Activated T-helper 1 cell treated with Interleukin-2 at 50 U/mL for 16 hours (primary cell): ENCODE data around the gene NOP14.
"Not testable (repeated sequence)": the region's sequence is repeated elsewhere in the genome, so short reads cannot be mapped to it uniquely, and the experiment has no call there.

Experiments
- DNase-seq: peaks from one replicate; pipeline ENCODE4 v3.0.0-alpha.2; 2020; ENCODE audit warnings: low read depth

Gene NOP14

DNA sequence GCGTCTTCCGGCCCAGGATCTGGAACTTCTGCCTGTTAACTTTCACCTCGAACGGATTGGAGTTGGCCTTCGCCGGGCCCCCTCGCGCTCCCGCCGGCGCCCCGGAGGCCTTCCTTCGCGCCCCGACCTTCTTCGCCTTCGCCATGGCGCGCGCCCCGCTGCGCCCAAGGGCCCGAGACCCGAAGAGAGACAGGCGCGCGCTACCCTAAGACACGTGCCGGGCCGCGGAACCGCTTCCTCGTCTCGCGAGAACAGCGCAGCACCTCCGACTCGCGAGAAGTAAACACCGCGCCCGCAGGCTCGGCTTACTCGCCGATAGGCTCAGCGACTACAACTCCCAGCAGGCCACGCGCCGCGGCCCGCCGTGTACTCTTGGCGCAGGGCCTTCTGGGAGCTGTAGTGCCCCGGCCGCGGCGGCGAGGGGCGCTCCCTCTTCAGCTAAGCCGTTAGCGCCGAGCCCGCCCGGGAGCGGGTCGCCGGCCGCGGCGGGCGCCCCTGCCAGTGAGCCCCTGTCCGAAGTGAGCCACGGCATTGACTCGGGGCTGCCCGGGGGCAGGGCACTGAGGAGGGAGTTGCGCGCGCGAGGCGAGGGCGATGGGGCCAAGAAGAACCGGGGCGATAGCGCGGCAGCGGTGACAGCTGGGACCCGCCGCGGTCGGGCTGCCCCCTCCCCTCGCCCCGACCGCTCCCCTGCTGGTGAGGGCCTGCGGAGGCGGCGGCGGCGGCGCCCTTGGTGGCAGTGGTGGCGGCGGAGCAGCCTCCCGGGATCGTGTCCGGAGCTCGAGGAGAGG, at the start of gene NOP14, which contains the start of gene GRK4:
TSS of gene NOP14 (minus strand) at position 232 of the 791 bp plus-strand sequence. CDS start at position 145, 87 bp downstream.
TSS of gene GRK4 (plus strand) at position 397 of the 791 bp plus-strand sequence. CDS start 500 bp downstream, outside the sequence.
- peak; percentile 94 for DNase-seq

DNA sequence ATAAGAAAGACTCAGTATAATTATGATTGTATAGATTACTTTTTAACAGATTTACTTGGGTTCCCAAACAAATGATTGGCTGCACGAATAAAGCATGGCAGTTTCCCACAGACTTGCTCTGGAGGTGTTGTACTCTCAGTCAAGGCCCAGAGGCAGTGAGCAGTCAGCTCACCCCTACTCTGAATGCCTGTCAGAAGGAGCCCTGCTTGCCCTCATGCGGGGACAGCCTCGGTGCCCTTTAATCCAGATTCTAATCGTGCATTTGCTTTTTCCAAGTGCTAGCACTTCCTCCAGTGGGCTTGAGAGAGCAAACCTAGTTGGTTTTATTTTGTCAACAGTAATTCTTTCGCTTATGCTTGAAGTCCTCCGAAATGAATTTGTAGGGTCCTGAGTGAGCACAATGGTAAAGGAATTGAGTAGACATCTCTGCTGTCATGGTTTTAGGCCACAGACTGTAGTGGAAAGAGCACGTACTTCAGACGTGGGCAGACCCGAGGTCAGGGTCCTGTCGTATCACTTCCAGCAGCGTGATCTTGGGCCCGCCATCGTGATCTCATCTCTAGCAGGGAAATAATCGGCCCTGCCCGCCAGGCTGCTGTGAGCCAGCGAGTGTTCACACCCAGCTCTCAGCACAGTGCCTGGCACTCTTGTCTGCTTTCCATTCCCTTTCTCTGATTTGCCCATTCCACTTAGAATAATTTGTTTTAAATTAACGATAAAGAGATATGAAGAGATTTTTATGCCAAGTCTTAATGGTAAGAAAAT, 48.4 kb upstream of the NOP14 start:
- no peak for DNase-seq

DNA sequence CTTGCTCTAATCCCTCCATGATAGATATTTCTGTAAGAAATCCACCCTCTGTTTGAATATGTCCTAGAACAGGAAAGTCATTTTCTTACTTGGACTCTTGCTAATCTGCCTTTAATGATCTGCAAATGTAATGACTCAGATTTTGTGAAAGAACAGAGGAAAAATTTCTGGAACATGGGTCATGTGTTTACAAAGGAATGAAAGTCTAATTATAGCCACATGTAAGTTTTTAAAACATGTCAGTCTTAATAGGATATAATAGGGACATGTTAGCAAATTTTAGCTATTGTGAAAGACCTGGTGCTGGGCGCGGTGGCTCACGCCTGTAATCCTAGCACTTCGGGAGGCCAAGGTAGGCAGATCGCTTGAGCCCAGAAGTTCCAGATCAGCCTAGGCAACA, 47.8 kb upstream of the NOP14 start:
- DNase-seq = no peak

DNA sequence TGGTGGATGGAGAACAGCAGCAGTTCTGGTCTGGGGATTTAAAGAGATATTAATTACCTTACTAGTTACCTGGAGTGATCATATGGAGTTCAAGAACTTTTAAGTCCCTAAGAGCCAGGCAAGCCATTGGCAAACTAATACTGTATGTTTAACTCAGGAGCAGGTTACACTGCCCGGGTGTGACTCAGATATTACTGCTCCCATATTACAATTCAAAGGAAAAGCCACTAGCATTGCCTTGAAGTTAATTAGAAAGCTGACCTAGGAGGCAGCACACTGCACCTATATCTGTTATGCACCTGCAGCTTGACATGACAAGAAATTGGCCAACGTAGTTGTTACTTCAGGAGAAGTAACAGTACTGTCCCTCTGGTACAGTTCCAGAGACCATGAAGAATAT, 47.4 kb upstream of the NOP14 start:
- no peak for DNase-seq

DNA sequence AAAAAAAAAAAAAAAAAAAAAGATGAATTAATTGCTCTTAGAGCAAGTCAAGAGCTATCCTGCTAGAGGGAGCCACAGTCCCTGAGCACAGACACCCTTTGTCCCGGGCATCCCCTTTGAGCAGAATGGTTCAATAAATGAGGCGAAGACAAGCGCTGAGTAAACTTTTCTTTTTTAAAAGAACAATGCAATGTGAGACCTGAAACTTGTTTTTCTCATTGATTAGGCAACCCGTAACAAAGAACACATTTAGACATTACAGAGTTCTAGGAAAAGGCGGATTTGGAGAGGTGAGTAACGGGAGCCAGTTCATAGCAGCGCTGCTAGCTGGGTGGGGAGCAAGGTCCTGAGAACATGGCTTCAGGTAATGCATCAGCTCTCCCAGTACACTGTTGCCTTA, 46.2 kb upstream of the NOP14 start:
- DNase-seq = no peak

DNA sequence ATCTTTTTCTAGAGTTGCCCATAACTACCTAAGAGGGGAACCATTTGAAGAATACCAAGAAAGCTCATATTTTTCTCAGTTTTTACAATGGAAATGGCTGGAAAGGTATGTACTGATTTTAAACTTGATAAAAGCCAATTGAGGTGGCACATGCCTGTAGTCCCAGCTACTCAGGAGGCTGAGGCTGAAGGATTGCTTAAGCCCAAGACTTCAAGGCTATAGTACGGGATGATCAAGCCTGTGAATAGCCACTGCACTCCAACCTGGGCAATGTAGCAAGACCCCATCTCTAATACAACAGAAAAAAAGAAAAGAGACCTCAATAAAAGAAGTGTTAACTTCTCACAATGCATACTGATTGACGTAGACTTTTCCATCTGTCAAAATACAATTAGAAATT, 44.5 kb upstream of the NOP14 start:
- no peak for DNase-seq

DNA sequence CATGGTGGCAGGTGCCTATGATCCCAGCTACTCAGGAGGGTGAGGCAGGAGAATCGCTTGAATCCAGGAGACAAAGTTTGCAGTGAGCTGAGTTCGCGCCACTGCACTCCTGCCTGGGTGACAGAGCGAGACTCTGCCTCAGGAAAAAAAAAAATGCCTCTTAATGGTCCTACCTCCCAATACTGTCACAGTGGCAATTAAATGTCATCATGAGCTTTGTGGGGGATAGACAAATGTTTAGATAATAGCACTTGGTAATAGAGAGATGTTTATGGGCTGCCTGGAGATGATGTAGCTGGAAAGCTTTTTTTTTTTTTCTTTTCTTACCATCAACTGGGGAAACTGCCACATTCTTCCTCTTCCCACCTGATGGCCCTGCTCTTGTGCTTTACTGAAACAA, 33.2 kb upstream of the NOP14 start:
- no peak for DNase-seq

DNA sequence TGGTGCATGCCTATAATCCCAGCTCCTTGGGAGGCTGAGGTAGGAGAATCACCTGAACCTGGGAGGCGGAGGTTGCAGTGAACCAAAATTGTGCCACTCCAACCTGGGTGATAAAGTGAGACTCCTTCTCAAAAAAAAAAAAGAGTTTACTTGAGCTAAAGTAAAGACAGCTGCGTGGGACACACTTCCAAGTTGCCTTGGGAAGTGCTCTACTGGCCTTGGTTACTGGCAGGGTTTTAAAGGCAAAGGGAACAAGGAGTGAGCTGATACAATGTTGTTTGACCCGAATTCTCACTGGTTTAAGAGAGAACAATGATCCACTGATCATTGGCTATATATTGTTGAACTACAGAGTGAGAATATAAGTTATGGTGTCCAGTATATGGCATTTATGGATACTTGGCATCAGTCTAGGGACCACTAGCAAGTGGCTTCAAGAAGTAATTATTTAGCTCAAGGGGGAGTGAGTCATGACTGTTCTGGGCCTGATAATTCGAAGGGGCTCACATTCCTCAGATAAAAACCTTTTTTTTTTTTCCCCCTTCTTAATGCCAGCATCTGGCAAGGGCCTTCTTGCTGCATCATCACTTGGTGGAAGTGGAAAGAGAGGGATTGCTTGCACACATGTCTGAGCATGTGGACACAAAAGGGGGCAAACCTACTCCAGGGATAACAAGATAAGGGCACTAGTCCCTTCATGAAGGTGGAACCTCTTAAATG, 32.5 kb upstream of the NOP14 start:
- DNase-seq = no peak

DNA sequence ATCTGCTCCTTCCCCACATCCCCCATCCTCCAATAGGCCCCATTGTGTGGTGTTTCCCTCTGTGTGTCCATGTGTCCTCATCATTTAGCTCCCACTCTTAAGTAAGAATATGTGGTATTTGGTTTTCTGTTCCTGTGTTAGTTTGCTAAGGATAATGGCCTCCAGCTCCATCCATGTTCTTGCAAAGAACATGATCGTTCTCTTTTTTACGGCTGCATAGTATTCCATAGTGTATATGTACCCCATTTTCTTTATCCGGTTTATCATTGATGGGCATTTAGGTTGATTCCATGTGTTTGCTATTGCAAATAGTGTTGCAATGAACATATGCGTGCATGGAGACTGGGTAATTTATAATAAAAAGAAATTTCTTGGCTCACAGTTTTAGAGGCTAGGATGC, 31.7 kb upstream of the NOP14 start:
- no peak for DNase-seq

DNA sequence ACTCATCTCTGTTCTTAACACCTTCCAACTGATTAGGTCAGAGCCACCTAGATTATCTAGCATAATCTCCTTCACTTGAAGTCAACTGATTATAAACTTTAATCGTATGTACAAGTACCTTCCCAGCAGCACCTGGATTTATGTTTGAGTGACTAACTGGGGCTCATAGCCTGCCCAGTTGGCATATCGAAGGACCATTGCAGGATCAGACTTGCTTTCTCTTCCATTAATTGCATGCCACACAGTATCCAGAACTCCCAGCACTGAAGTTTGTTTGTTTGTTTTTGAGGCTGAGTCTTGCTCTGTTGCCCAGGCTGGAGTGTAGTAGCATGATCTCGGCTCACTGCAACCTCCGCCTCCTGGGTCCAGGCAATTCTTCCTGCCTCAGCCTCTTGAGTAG, 28.0 kb upstream of the NOP14 start:
- no peak for DNase-seq

DNA sequence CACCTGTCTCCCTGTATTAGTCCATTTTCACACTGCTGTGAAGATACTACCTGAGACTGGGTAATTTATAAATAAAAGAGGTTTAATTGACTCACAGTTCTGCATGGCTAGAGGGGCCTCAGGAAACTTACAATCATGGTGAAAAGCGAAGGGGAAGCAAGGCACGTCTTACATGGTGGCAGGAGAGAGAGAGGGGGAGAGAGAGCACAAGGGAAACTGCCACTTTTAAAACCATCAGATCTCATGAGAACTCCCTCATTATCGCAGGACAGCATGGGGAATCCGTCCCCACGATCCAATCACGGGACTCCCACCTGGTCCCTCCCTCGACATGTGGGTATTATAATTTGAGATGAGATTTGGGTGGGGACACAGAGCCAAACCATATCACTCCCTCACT, 20.5 kb upstream of the NOP14 start:
- not testable (repeated sequence) for DNase-seq

DNA sequence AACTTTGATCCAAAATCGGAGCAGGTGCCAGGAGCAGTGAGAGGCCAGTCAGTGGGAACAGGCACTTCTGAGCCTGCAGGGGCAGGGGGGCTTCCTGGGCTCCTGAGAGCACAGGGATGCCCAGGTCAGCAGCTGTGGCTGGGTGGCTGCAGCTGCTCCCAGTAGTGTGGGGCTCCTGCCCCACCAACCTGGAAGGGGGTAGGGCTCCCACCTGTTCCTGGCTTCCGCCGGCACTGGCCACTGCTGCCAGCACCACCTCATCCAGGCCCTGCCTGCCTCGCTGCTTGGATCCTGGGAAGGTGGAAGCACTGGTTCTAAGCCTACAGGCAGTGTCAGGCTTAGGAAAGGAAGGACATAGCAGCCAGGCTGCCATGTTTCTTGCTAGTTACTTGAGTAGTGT, 18.8 kb upstream of the NOP14 start:
- no peak for DNase-seq

DNA sequence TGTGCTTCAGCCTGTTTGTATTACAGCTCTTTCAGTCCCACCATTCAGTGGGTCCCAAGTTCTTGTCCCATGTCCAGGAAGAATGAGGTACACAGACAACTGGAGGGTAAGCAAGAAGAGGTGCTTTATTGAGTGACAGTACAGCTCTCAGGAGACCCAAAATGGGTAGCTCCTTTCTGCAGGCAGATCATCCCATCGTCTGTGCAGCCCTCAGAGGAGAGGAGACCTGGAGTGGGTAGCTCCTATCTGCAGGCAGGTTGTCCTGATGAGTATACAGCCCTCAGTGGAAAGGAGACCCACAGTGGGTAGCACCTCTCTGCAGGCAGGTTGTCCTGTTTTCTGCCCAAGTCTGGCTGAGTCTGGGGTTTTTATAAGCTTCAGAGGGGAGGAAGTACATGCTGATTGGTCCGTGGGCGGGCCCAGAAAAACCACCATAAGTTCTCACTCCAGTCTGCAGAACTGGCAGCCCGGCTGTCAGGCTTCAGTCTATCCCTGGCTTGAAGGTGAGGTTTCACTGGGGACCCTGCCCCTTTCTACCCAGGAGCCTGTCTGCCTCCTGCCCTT, 18.1 kb upstream of the NOP14 start:
- no peak for DNase-seq

DNA sequence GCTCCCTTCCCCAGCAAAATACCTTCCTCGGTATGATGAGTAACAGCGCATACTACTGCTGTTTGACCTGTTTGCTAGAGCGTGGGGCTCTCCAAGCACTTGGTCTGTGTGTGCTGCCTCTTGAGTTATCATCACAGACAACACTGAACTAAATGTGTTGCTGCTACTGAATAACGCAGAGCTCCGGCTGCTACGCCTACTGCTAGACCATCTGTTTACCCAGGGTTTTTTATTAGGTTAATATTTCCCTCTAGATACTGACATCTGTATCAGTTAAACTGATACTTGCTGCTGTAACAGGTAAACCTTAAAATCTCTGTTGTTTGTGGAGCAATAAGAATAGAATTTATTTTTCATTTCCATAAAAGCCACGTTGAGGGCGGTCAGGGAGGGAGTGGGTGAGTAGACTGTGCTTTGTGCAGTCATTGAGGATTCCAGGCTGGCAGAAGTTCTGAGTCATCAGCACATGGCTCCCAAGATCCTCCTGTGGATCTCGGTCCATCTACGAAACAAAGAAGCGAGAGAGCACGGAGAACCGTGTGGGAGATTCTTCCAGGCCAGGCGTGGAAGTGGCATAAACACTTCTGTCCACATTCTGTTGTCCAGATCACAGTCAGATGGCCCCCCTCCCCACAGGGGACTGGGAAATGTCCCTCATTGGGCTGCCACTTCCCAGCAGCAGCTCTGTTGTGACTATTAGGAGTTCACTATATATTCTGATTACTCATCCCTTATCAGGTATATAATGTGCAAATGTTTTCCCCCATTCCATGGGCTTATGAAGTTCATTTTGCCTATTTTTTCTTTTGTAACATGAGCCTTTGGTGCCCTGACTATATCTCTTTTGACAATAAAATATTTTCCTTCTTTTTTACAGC, 14.2 kb upstream of the NOP14 start:
- DNase-seq = no peak

DNA sequence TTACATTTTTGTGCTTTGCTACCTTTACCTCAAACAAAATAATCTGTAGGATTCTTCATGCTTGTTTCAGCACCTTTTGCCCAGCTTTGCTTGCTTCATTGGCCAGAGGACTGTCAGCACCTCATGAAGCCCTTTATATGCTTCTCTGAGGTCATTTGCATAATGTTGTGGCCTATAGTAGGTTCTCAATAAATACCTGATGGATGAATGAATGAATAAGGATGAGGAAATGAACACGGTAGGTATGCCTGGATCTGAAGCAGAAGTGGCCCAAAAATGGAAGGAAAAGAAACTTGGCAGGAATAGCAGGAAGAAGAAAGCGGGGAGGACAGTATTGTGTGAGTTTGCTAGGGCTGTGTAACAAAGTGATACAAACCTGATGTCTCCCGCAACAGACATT, 8.1 kb upstream of the NOP14 start:
- DNase-seq = no peak

DNA sequence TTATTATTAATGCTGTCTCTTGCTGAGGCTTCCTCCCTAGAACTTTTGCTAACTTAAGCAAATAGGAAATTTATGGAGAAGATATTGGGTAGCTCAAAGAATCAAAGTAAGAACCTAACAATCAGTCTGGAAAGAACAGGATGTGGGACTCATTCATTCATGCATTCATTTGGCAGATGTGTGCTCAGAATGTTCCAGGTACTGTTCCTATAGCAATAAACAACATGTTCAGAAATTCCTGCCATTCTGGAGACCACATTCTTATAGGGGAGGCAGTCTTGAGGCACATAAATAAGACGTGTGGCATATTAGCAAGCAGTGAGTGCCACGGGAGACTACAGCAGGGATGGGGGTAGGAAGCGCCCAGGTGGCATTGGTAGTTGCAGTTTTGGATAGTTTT, 5.2 kb upstream of the NOP14 start:
- no peak for DNase-seq

DNA sequence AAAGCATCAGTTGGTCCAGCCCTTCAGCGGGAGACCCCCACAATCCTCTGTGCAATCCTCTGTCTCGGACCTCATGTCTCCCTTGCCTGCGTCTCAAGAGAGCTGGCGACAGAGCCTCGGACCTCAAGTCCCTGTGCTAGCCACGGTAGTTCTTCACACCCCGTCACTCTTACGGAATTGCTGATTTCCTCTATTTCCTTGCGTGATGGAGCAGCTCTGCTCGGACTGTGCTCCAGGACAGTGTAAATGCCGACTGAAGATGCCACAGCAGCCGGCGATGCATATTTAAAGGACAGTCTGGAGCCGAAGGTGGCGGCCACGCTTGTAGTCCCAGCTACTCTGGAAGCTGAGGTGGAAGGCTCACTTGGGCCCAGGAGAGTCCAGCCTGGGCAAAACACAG, 2.1 kb upstream of the NOP14 start:
- DNase-seq = no peak

DNA sequence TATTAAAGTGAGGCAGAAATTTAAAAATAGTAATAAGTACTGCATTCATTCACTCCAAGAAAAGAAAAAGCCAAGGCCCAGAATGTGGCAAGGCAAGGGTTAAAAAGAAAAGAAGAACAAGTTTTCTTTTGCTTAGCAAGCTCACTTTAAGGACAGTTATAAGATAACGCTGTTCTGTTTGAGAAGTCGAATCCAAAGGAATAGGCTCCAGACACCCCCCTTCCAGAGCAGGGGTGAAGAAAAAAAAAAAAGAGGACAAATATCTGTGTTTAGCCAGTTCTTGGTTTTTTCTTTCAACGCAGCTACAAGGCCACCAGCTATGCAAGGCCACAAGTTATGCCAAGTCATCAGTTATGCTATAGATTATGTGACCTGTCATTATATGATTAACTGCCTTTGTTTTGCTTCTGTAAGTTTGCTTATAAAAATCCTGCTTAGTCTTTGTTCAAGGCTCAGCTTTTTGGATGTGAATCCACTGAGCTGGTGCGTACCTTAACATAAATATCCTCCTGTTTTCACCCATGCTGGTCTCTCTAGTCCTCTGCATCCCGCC, 1.6 kb upstream of the NOP14 start:
- no peak for DNase-seq

DNA sequence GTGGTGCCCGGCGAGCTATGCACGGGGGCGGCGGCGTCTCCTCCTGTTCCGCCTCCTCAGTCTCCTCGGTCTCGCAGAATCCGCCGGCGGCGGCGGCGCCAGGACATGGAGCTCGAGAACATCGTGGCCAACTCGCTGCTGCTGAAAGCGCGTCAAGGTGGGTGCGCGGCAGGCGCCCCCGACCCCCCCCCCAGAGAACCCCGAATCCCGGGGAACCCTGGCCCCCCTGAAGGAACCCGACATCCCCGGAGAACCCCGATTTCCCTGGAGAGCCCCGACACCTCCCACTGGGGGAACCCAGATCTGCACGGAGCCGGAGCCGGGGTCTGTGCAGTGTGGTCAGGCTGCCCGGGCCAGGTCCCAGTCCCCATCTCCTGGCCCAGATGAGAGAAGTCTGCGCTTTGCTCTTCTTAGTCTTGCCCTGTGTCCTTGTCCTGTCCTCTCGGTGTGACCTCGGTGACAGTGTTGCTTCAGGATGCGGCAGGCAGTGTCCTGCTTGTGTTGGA, 813 bp upstream of the NOP14 start:
- DNase-seq = no peak

DNA sequence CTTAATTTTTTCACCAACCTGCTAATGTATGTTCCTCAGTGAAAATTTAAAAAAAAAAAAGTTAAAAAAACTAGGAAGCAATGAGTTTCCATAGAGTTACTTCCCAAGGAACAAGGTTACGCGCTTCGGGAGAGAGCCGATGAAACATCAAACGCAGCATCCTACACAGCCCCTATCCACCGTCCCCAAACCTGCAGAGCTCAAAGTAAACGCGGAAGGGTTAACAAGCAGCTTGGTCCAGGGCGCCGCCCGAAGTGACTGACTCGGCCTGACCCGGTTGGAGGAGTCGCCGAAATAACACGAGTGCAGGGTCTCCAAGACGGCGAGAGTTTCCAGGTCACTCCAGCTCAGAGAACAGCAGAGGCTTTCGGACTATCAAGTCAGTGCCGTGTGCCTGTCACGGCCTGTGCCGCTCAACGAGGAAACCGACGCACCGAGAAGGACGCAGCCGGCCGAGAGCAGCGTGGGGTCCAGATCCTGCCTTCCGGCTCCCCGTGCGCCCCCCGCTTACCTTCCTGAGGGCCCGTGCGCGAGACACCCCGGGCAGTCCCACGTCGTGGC, 512 bp downstream of the NOP14 start:
- DNase-seq = no peak
